ENCODE results near the gene OR1N1. TPM values are rescaled to one million over a fixed set of nuclear protein-coding genes. Genes with fewer than 3 reads are reported as not detected.

The OR1N1 gene
- total RNA-seq (2016; rRNA removed; fragmentation: Illumina TruSeq; extraction: Trizol) (not detected in 2 replicates), polyA plus RNA-seq (2011; rRNA removed) (not detected in 2 replicates), polyA minus RNA-seq (2011; rRNA and poly(A)+ RNA removed; ENCODE audit: low replicate concordance) (not detected in 2 replicates), Bru-seq, nascent RNA (not detected), BruChase-seq, experiment 1, labeled RNA remaining after a 6-hour chase (not detected), BruChase-seq, experiment 2, labeled RNA remaining after a 2-hour chase (not detected)
- not detected in 2 replicates for total RNA-seq (2016; cell fraction: cytosol; rRNA removed; fragmentation: Illumina TruSeq; extraction: Trizol; ENCODE audit: low read depth)
- not detected in 2 replicates for total RNA-seq (2016; cell fraction: insoluble cytoplasmic fraction; rRNA removed; fragmentation: Illumina TruSeq; extraction: Trizol)
- not detected in 2 replicates for total RNA-seq (2016; cell fraction: membrane; rRNA removed; fragmentation: Illumina TruSeq; extraction: Trizol)
- not detected in 2 replicates for total RNA-seq (2016; cell fraction: nucleus; rRNA removed; fragmentation: Illumina TruSeq; extraction: Trizol)
- not detected in 2 replicates for polyA plus RNA-seq (2011; cell fraction: cytosol; rRNA removed)
- not detected in 2 replicates for polyA plus RNA-seq (2011; cell fraction: nucleus; rRNA removed)
- polyA plus RNA-seq (2012) = not detected in 2 replicates
- polyA plus RNA-seq (2016; cell fraction: cytosol; fragmentation: Illumina TruSeq; extraction: Trizol; ENCODE audit: low read depth) = not detected in 2 replicates
- polyA plus RNA-seq (2016; cell fraction: insoluble cytoplasmic fraction; fragmentation: Illumina TruSeq; extraction: Trizol; ENCODE audit: low read depth) = not detected in 2 replicates
- polyA plus RNA-seq (2016; cell fraction: membrane; fragmentation: Illumina TruSeq; extraction: Trizol; ENCODE audit: low read depth) = not detected in 2 replicates
- not detected in 2 replicates for polyA plus RNA-seq (2016; cell fraction: nucleus; fragmentation: Illumina TruSeq; extraction: Trizol; ENCODE audit: insufficient read depth, low read depth)
- polyA minus RNA-seq (2011; cell fraction: cytosol; rRNA and poly(A)+ RNA removed) = not detected in 2 replicates
- not detected in 2 replicates for polyA minus RNA-seq (2011; cell fraction: nucleus; rRNA and poly(A)+ RNA removed)
- long read RNA-seq, experiment 1 = 0 reads
- long read RNA-seq, experiment 2 = 0 reads

DNA sequence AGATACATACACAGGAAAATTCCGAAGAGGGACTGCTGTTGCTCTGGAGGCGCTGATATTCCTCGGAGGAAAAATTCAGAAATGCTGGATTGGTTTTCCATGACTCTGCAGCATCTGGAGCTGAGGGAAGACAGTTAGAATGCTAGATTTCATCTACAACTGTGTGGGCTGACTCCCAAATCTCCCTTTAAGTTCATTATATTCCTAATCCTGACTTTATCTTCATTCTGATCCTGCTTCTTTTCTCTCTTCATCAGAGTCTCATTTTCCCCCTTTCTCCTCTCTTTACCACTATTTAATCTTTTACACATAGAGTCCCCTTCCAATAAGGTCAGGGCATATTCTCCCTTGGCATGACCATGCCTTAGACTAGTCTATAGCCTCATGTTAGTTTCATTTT is at the start of gene OR1N1:
Gene OR1N1 (minus strand): TSS at position 101 of the 400 bp plus-strand sequence. CDS start 0 bp downstream, at position 101.
- Histone ChIP-seq H3K27ac (ENCODE audit: extremely low read length, insufficient read depth, low read length) (no peak within 1 kb of the TSS), H4K20me1 (ENCODE audit: insufficient read depth, low read length) (no peaks in the 10 kb centered on the region), H2AFZ (ENCODE audit: low read length) (no peak within 1 kb of the TSS), H3K9ac (ENCODE audit: insufficient read depth, low read depth, low read length) (no peak within 1 kb of the TSS), H3K79me2 (ENCODE audit: insufficient read depth, low read length) (no peaks in the 10 kb centered on the region), H3K27me3 (ENCODE audit: control insufficient read depth in 1 of 2, insufficient read depth in 2 of 2, low read length in 2 of 2) (peaks cover 5 to 9% of the 10 kb centered on the region in 2 experiments; a peak in 3 of 5 replicates), H3K4me2 (ENCODE audit: low read depth, low read length) (no peak within 1 kb of the TSS), H3K4me1 (ENCODE audit: insufficient read depth, low read length) (no peaks in the 10 kb centered on the region), H3K36me3 (replicated peaks in 1 of 2; ENCODE audit: control insufficient read depth in 1 of 2, insufficient read depth in 2 of 2, low read length in 2 of 2) (no peaks in the 10 kb centered on the region), H3K4me3 (replicated peaks in 1 of 3; ENCODE audit: insufficient read depth in 1 of 3, low read depth in 2 of 3, low read length in 3 of 3) (no peak within 1 kb of the TSS), H3K9me3 (ENCODE audit: low read length) (no peaks in the 10 kb centered on the region)
- BruUV-seq (replicated peaks) = no TSS peak
- FAIRE-seq (no peak), DNase-seq (ENCODE audit: low spot score) (no peak), ATAC-seq (no peak)
- 0% methylated on average over 3 of the region's 3 CpGs for WGBS (ENCODE audit: low lambda C conversion rate)
- intact Hi-C loops (cut with micrococcal nuclease; ENCODE audit: unreplicated experiment) = no loop called here
- ChIA-PET CTCF (ENCODE audit: low intra/inter-chr PET ratio, low total read pairs) (no interaction called here), POLR2A (no interaction called here)
- in situ Hi-C loops (cut with HindIII; ENCODE audit: extremely low pct_ligation_motif_present, low pct_unique_long_range_greater_than_20kb) = no loop called here
- TF ChIP-seq PAF1 (CRISPR knock-in tag; IDR thresholded peaks at IDR 0.05) (no peak), ZNF274 (CRISPR knock-in tag; IDR thresholded peaks at IDR 0.05) (no peak), RFX1 (IDR thresholded peaks at IDR 0.05) (no peak), ZBTB38 (CRISPR knock-in tag; IDR thresholded peaks at IDR 0.05) (no peak)

- no peak overlapping the region for H2AFZ ChIP-seq (ENCODE audit: low read length)
- ChIA-PET CTCF (ENCODE audit: low intra/inter-chr PET ratio, low total read pairs) (no interaction called here), POLR2A (no interaction called here)
- BruUV-seq (replicated peaks) = no TSS peak
- no peaks in the 10 kb centered on the region for H3K27me3 ChIP-seq (ENCODE audit: control insufficient read depth in 1 of 2, insufficient read depth in 2 of 2, low read length in 2 of 2)
- intact Hi-C loops (cut with micrococcal nuclease; ENCODE audit: unreplicated experiment) (no loop called here), in situ Hi-C loops (cut with HindIII; ENCODE audit: extremely low pct_ligation_motif_present, low pct_unique_long_range_greater_than_20kb) (no loop called here)
- no peak overlapping the region for H3K27ac ChIP-seq (ENCODE audit: extremely low read length, insufficient read depth, low read length)
- 0% methylated on average over 2 of the region's 2 CpGs for WGBS (ENCODE audit: low lambda C conversion rate)
- FAIRE-seq (no peak), ATAC-seq (no peak), DNase-seq (ENCODE audit: low spot score) (no peak)
- H3K4me2 ChIP-seq (ENCODE audit: low read depth, low read length) = no peak overlapping the region
- no peak overlapping the region for H3K9ac ChIP-seq (ENCODE audit: insufficient read depth, low read depth, low read length)
- no peaks in the 10 kb centered on the region for H3K4me1 ChIP-seq (ENCODE audit: insufficient read depth, low read length)
- H4K20me1 ChIP-seq (ENCODE audit: insufficient read depth, low read length) = no peaks in the 10 kb centered on the region
- H3K4me3 ChIP-seq (replicated peaks in 1 of 3; ENCODE audit: insufficient read depth in 1 of 3, low read depth in 2 of 3, low read length in 3 of 3) = no peak overlapping the region
- no peaks in the 10 kb centered on the region for H3K9me3 ChIP-seq (ENCODE audit: low read length)
- H3K79me2 ChIP-seq (ENCODE audit: insufficient read depth, low read length) = no peaks in the 10 kb centered on the region
- no peaks in the 10 kb centered on the region for H3K36me3 ChIP-seq (replicated peaks in 1 of 2; ENCODE audit: control insufficient read depth in 1 of 2, insufficient read depth in 2 of 2, low read length in 2 of 2)
- no peak for TF ChIP-seq PHB2 (IDR thresholded peaks at IDR 0.05; ENCODE audit: partially characterized antibody)
- TF ChIP-seq PPARG (CRISPR knock-in tag; conservative IDR thresholded peaks at IDR 0.05) = no peak
- TF ChIP-seq ZNF790 (CRISPR knock-in tag; IDR thresholded peaks at IDR 0.05; ENCODE audit: borderline replicate concordance) = no peak
- TF ChIP-seq ZMYM4 (CRISPR knock-in tag; IDR thresholded peaks at IDR 0.05) = no peak
- TF ChIP-seq, protein P1, sequence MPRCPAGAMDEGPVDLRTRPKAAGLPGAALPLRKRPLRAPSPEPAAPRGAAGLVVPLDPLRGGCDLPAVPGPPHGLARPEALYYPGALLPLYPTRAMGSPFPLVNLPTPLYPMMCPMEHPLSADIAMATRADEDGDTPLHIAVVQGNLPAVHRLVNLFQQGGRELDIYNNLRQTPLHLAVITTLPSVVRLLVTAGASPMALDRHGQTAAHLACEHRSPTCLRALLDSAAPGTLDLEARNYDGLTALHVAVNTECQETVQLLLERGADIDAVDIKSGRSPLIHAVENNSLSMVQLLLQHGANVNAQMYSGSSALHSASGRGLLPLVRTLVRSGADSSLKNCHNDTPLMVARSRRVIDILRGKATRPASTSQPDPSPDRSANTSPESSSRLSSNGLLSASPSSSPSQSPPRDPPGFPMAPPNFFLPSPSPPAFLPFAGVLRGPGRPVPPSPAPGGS (CRISPR knock-in tag; IDR thresholded peaks at IDR 0.05) = no peak
- TF ChIP-seq, protein P2, sequence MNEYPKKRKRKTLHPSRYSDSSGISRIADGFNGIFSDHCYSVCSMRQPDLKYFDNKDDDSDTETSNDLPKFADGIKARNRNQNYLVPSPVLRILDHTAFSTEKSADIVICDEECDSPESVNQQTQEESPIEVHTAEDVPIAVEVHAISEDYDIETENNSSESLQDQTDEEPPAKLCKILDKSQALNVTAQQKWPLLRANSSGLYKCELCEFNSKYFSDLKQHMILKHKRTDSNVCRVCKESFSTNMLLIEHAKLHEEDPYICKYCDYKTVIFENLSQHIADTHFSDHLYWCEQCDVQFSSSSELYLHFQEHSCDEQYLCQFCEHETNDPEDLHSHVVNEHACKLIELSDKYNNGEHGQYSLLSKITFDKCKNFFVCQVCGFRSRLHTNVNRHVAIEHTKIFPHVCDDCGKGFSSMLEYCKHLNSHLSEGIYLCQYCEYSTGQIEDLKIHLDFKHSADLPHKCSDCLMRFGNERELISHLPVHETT (CRISPR knock-in tag; conservative IDR thresholded peaks at IDR 0.05) = no peak
- no peak for TF ChIP-seq ZNF383 (CRISPR knock-in tag; IDR thresholded peaks at IDR 0.05; ENCODE audit: borderline replicate concordance)
- no peak for TF ChIP-seq ZSCAN29 (CRISPR knock-in tag; conservative IDR thresholded peaks at IDR 0.05)
Observed at GRCh38 chr9:122572456-122572855, 45.4 kb upstream of the OR1N1 start.

All from HepG2 (cell line).